H1 (cell line): ENCODE data around the gene UBTD1. TPM values are rescaled to one million over a fixed set of nuclear protein-coding genes. Genes with fewer than 3 reads are reported as not detected.
A peak's percentile ranks its signal among the peaks of the same experiment; 100 is the strongest.

ENCODE experiments used
- ASH2L ChIP-seq: fragments of 200-600, 300-600 bp; sonication (generic); IDR thresholded peaks from one replicate; pipeline ENCODE4 v1.7.1; 2017; ENCODE audit warnings: low read length
- CEBPB ChIP-seq: IDR thresholded peaks from 2 replicates; pipeline ENCODE4 v1.6.1; 2012; ENCODE audit warnings: low read depth, low read length
- CHD2 ChIP-seq: IDR thresholded peaks from 2 replicates; pipeline ENCODE4 v1.6.1; 2012; ENCODE audit warnings: low read length, improper control_type of control experiment
- CTBP2 ChIP-seq: IDR thresholded peaks from 2 replicates; pipeline ENCODE4 v1.7.0; 2011; ENCODE audit warnings: borderline replicate concordance, mild to moderate bottlenecking, moderate library complexity, mixed read lengths, low read length; ENCODE audit not compliant: insufficient read depth, insufficient read length
- CTCF ChIP-seq, 3 experiments: IDR thresholded peaks; 1 replicate in 2 of 3; 2 replicates in 1 of 3; pipeline versions ENCODE4 v1.5.1 to v1.6.1; 2011; ENCODE audit warnings: low read length in 3 of 3, mild to moderate bottlenecking in 3 of 3, inconsistent platforms in 2 of 3, low read depth in 1 of 3, moderate library complexity in 1 of 3; ENCODE audit not compliant: insufficient read depth in 1 of 3; ENCODE audit errors: control extremely low read depth in 1 of 3
- EGR1 ChIP-seq: IDR thresholded peaks from 2 replicates; pipeline ENCODE4 v1.6.1; 2011; ENCODE audit warnings: low read depth, low read length, borderline replicate concordance
- GABPA ChIP-seq: IDR thresholded peaks from 2 replicates; pipeline ENCODE4 v1.6.1; 2011; ENCODE audit warnings: mild to moderate bottlenecking, low read length, moderate library complexity, borderline replicate concordance; ENCODE audit not compliant: insufficient read depth
- RAD21 ChIP-seq, 2 experiments: IDR thresholded peaks in 1 of 2; conservative IDR thresholded peaks in 1 of 2; 2 replicates each; pipeline ENCODE4 v1.6.1; 2011; ENCODE audit warnings: low read depth in 2 of 2, low read length in 2 of 2, improper control_type of control experiment in 1 of 2, inconsistent platforms in 1 of 2, mild to moderate bottlenecking in 1 of 2, moderate library complexity in 1 of 2
- RNF2 ChIP-seq: fragments of 200-900, 300-1000 bp; sonication (generic); IDR thresholded peaks from 2 replicates; pipeline ENCODE4 v1.7.1; 2016; ENCODE audit warnings: borderline replicate concordance, low read depth, mild to moderate bottlenecking, antibody characterized with exemption, low read length; ENCODE audit not compliant: poor library complexity, severe bottlenecking; ENCODE audit errors: missing control alignments
- SAP30 ChIP-seq: fragments of 300-600 bp; sonication (generic); IDR thresholded peaks from 2 replicates; pipeline ENCODE4 v1.7.1; 2012; ENCODE audit warnings: low read length, moderate library complexity, mild to moderate bottlenecking, inconsistent platforms; ENCODE audit not compliant: insufficient read depth, insufficient replicate concordance
- SIN3A ChIP-seq, 2 experiments: IDR thresholded peaks in 1 of 2; conservative IDR thresholded peaks in 1 of 2; 2 replicates each; pipeline ENCODE4 v1.6.1; 2011 to 2012; ENCODE audit warnings: low read length in 2 of 2, improper control_type of control experiment in 1 of 2, low read depth in 1 of 2, mild to moderate bottlenecking in 1 of 2
- SIX5 ChIP-seq: IDR thresholded peaks from 2 replicates; pipeline ENCODE4 v1.6.1; 2011; ENCODE audit warnings: mild to moderate bottlenecking, low read depth, low read length
- YY1 ChIP-seq: IDR thresholded peaks from 2 replicates; pipeline ENCODE4 v1.6.1; 2011; ENCODE audit warnings: low read depth, mild to moderate bottlenecking, low read length
- polyA plus RNA-seq, 7 experiments: library from polyadenylated mRNA; depleted of rRNA in 3 of 7; stranded (reverse) in 5 of 7; unstranded in 2 of 7; fragments of >200 nt in 5 of 7; fragments of 200-250 nt in 2 of 7; gene quantifications; 1 replicate in 5 of 7; 2 replicates in 1 of 7; 4 replicates in 1 of 7; pipeline versions ENCODE4 v1.2.1 to v1.2.3, GENCODE V29; 2011 to 2013; ENCODE audit warnings: missing spikeins in 2 of 7, mixed read lengths in 2 of 7
- total RNA-seq: library from RNA; stranded (reverse); fragmentation: NEBNext Ultra II Directional; extraction: Animal tissue kit (Norgen Biotek cat#: 25700); gene quantifications from 2 replicates; pipeline ENCODE4 v1.2.1, GENCODE V29; 2021
- TF ChIP-seq, protein P1 (sequence below): IDR thresholded peaks from 2 replicates; pipeline ENCODE4 v1.6.1; 2012; ENCODE audit warnings: inconsistent platforms

Gene UBTD1
- total and polyA plus RNA-seq, 2 of the 8 experiments (the other 6 are each of a cell fraction or from before 2014, with no cell fraction given) = 22.3 to 36.2 TPM

DNA sequence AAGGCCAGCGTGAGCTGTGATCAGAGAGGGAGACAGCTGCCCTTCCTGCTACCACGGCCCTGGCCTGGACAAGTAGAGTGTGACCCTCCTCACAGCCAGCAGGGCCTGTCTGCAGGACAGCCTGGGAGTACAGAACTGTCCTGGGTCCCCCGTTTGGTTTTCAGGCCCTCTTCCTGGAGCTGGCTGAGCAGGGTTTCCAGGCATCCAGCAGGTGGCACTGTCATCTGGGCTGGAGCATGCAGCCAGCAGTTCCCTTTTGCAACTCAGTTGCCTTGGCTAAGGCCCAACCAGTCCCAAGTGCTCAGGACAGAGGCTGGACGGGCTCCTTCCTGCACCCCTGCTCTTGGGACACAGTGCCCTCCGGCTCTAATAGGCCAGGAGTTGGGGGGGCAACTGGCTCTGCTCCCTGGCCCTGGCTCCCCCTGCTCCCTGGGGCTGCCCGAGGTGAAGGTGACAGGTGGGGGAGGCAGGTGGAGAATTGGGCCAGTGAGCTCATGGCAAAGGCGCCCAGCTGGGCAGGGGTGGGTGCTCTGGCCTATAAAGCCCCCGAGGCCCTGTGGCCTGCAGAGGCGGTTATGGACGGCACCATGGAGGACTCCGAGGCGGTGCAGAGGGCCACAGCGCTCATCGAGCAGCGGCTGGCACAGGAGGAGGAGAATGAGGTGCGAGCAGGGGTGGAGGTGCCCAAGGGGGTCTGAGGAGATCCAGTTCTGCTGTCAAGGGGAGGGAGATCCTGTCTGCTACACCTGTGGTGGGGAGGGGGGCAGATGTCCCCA is 73.7 kb downstream of the UBTD1 start, which contains the start of gene ANKRD2 (continued):
- TF ChIP-seq, protein P1, sequence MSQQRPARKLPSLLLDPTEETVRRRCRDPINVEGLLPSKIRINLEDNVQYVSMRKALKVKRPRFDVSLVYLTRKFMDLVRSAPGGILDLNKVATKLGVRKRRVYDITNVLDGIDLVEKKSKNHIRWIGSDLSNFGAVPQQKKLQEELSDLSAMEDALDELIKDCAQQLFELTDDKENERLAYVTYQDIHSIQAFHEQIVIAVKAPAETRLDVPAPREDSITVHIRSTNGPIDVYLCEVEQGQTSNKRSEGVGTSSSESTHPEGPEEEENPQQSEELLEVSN = no peak
- no peak for TF ChIP-seq RNF2
- TF ChIP-seq RAD21 (IDR thresholded peaks at IDR 0.05 in 1 of 2, conservative IDR thresholded peaks at IDR 0.05 in 1 of 2; ENCODE audit: low read depth in 2 of 2, low read length in 2 of 2) = peak; percentile 82 to 89
- 0 out of 2 replicates have a peak, but pooled peaks have one; percentile 14 for TF ChIP-seq CEBPB
- no peak for TF ChIP-seq CHD2
- TF ChIP-seq EGR1 = no peak
- TF ChIP-seq GABPA = peak; percentile 66; the same call in 1 of the 2 replicates
- no peak for TF ChIP-seq YY1
- TF ChIP-seq SIN3A (conservative IDR thresholded peaks at IDR 0.05 in 1 of 2, IDR thresholded peaks at IDR 0.05 in 1 of 2; ENCODE audit: low read depth in 1 of 2, low read length in 2 of 2) = 0 out of 4 replicates have a peak, but pooled peaks of 1 of the 2 experiments have one; percentile 41
- no peak for TF ChIP-seq SIX5
- no peak for TF ChIP-seq CTBP2
- no peak for TF ChIP-seq SAP30
- no peak for TF ChIP-seq ASH2L
- peak; percentile 96 to 99 (median 98) for TF ChIP-seq CTCF (IDR thresholded peaks at IDR 0.05; ENCODE audit: control extremely low read depth in 1 of 3, insufficient read depth in 1 of 3, low read depth in 1 of 3, low read length in 3 of 3)
